CD4-positive, alpha-beta memory T cell (primary cell): ENCODE results near the gene GLYR1. TPM values are rescaled to one million over a fixed set of nuclear protein-coding genes. Genes with fewer than 3 reads are reported as not detected.

ENCODE experiments used
- CTCF ChIA-PET: fragments of 350-600 bp; sonication (Branson Sonifier 250); formaldehyde crosslinking; loops from one replicate; lab custom pipeline; 2021; ENCODE audit warnings: inconsistent platforms; ENCODE audit not compliant: partially characterized antibody; lab: Charles Lee
- POLR2A ChIA-PET: fragments of 350-600 bp; sonication (Branson Sonifier 250); formaldehyde crosslinking; loops from one replicate; lab custom pipeline; 2021; ENCODE audit not compliant: partially characterized antibody; lab: Charles Lee
- DNase-seq, 5 donors: peaks; one replicate each; pipeline versions ENCODE4 v3.0.0 to v3.0.0-alpha.2; 2020 to 2022; ENCODE audit warnings: mixed read lengths in 1 of 5
- H3K27ac ChIP-seq: one replicate; pipeline ENCODE4 v1.7.0; 2013; ENCODE audit warnings: low read depth, low read length
- H3K27me3 ChIP-seq: 2 replicates; pipeline ENCODE4 v1.7.0; 2013; ENCODE audit warnings: mild to moderate bottlenecking, low read length, moderate library complexity; ENCODE audit not compliant: insufficient read depth
- H3K36me3 ChIP-seq: 2 replicates; pipeline ENCODE4 v1.7.0; 2013; ENCODE audit warnings: mild to moderate bottlenecking, low read length, moderate library complexity; ENCODE audit not compliant: insufficient read depth
- H3K4me1 ChIP-seq: 2 replicates; pipeline ENCODE4 v1.7.0; 2013; ENCODE audit warnings: mild to moderate bottlenecking, low read length, moderate library complexity; ENCODE audit not compliant: insufficient read depth
- H3K4me3 ChIP-seq, 2 donors: one replicate each; pipeline ENCODE4 v1.7.0; 2013; ENCODE audit warnings: low read length in 2 of 2, mild to moderate bottlenecking in 1 of 2
- H3K9me3 ChIP-seq, 2 donors: one replicate each; pipeline ENCODE4 v1.7.0; 2013; ENCODE audit warnings: low read length in 2 of 2, control low read depth in 1 of 2; ENCODE audit not compliant: control insufficient read depth in 1 of 2
- H3K27ac Mint-ChIP-seq, 7 donors: one replicate each; pipeline ENCODE4 v1.8.0; 2020 to 2021; ENCODE audit warnings: mixed read lengths in 7 of 7, mild to moderate bottlenecking in 6 of 7, inconsistent platforms in 3 of 7, moderate library complexity in 3 of 7
- H3K27me3 Mint-ChIP-seq, 2 donors: one replicate each; pipeline ENCODE4 v1.8.0; 2020 to 2021; ENCODE audit warnings: mixed read lengths in 2 of 2
- H3K36me3 Mint-ChIP-seq, 2 donors: one replicate each; pipeline ENCODE4 v1.8.0; 2020 to 2021; ENCODE audit warnings: mixed read lengths in 2 of 2, inconsistent platforms in 1 of 2, mild to moderate bottlenecking in 1 of 2
- H3K4me1 Mint-ChIP-seq, 4 donors: one replicate each; pipeline ENCODE4 v1.8.0; 2020 to 2021; ENCODE audit warnings: mixed read lengths in 4 of 4, mild to moderate bottlenecking in 1 of 4
- H3K4me3 Mint-ChIP-seq, 8 donors: one replicate each; pipeline ENCODE4 v1.8.0; 2020 to 2021; ENCODE audit warnings: mixed read lengths in 8 of 8, mild to moderate bottlenecking in 7 of 8, moderate library complexity in 6 of 8, inconsistent platforms in 3 of 8
- H3K9me3 Mint-ChIP-seq, 8 donors: one replicate each; pipeline ENCODE4 v1.8.0; 2020 to 2021; ENCODE audit warnings: mixed read lengths in 8 of 8, mild to moderate bottlenecking in 5 of 8, inconsistent platforms in 3 of 8, moderate library complexity in 1 of 8
- intact Hi-C: fragments of 100-400 bp; cut with micrococcal nuclease; formaldehyde crosslinking; loops from one replicate; pipeline ENCODE4 v1.15.1; 2023
- polyA plus RNA-seq, 2 donors: library from polyadenylated mRNA; unstranded; fragments of 300-500 nt; fragmentation: Illumina TruSeq; gene quantifications; one replicate each; pipeline ENCODE4 v1.2.3, GENCODE V29; 2021
- total RNA-seq, 2 experiments: library from RNA; stranded (reverse); gene quantifications; one replicate each; pipeline ENCODE4 v1.2.3, GENCODE V29; 2021

Gene GLYR1
- total and polyA plus RNA-seq, 4 experiments from 2014 or later = 22.8 to 121 (median 81.0) TPM

DNA sequence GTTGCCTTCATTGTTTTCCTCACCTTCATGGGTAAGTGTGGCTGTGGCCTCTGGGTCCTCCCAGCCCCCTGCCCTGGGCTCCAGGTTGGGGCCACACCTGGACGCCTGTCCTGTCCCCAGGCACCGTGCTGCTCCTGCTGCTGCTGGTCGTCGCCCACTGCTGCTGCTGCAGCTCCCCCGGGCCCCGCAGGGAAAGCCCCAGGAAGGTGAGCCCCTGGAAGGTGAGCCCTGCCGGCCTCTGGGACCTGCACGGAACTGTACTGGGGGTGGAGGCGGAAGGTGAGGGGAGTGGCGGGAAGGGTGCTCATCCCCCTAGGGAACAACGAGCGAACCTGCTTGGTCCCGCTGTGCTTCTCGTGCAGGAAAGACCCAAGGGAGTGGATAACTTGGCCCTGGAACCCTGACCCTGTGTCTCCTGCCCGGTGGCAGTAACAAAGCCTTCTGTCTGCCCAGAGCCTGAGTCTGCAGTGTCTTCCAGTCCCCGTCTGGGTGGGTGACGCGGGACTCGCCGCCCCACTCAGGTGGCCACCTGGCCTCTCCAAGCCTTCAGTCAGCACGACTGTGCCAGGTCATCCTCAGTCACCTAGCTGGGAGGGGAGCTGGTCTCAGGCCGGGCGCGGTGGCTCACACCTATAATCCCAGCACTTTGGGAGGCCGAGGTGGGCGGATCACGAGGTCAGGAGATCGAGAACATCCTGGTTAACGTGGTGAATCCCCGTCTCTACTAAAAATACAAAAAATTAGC is 51.1 kb downstream of the GLYR1 start:
- Histone ChIP-seq H3K4me3 (no peak overlapping the region), H3K9me3 (no peaks in the 10 kb centered on the region), H3K27me3 (no peaks in the 10 kb centered on the region), H3K4me1 (no peaks in the 10 kb centered on the region), H3K27ac (no peak overlapping the region), H3K36me3 (no peaks in the 10 kb centered on the region)
- Mint-ChIP-seq H3K27me3 (peaks cover 0 to 2% of the 10 kb centered on the region in 2 donors), H3K9me3 (no peaks in the 10 kb centered on the region), H3K4me3 (no peak overlapping the region), H3K36me3 (peaks cover 0 to 1% of the 10 kb centered on the region in 2 donors), H3K27ac (no peak overlapping the region), H3K4me1 (peaks cover 0 to 8% (median 4%) of the 10 kb centered on the region in 4 donors)
- POLR2A ChIA-PET = no interaction called here
- DNase-seq = no peak
- intact Hi-C loops = no loop called here
- CTCF ChIA-PET = no interaction called here

GRCh38 chr16:4795181-4795827 is 51.8 kb downstream of the GLYR1 start, which contains the start of gene SMIM22:
Gene SMIM22, plus strand, starts transcription at chr16:4795369. Its CDS starts 366 bp downstream, at chr16:4795735.
- H3K36me3 Mint-ChIP-seq = no peaks in the 10 kb centered on the region
- H3K4me3 Mint-ChIP-seq = no peak within 1 kb of the TSS
- peaks cover 0 to 1% (median 0%) of the 10 kb centered on the region in 4 donors for H3K4me1 Mint-ChIP-seq
- DNase-seq = no peak
- POLR2A ChIA-PET = no interaction called here
- CTCF ChIA-PET = no interaction called here
- no peak within 1 kb of the TSS for H3K27ac Mint-ChIP-seq
- Histone ChIP-seq H3K4me3 (no peak within 1 kb of the TSS), H3K27ac (no peak within 1 kb of the TSS), H3K9me3 (no peaks in the 10 kb centered on the region), H3K36me3 (no peaks in the 10 kb centered on the region), H3K27me3 (no peaks in the 10 kb centered on the region), H3K4me1 (no peaks in the 10 kb centered on the region)
- H3K27me3 Mint-ChIP-seq = peaks cover 0 to 2% of the 10 kb centered on the region in 2 donors
- no peaks in the 10 kb centered on the region for H3K9me3 Mint-ChIP-seq
- intact Hi-C loops = no loop called here

GRCh38 chr16:4792951-4793513 is 54.1 kb downstream of the GLYR1 start:
- POLR2A ChIA-PET = no interaction called here
- CTCF ChIA-PET = no interaction called here
- H3K27me3 Mint-ChIP-seq = peaks cover 0 to 2% of the 10 kb centered on the region in 2 donors

DNA sequence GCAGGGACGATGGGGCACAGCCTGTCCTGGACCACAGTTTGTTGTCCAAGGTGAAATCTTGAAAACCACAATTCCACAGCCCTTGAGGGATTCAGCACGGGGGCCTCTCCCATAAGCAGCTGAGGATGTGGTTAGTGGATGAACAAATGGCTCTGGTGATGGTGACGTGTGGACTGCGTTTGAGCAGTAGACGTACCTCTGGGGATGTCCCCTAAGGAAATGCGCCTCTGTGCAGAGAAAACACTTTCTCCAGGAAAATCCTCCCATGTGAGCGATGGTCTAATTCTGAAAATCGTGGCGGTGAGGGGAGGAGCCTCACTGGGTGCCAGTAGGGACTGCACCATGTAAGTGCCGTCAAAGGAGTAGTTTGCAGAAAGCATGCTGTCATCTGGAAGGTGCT is 56.2 kb downstream of the GLYR1 start:
- no peaks in the 10 kb centered on the region for H3K27me3 ChIP-seq
- H3K4me3 Mint-ChIP-seq = peak overlapping the region in 1 of 8 donors; percentile 43
- CTCF ChIA-PET = no interaction called here
- intact Hi-C loops = no loop called here
- no peak overlapping the region for H3K4me3 ChIP-seq
- no peaks in the 10 kb centered on the region for H3K4me1 Mint-ChIP-seq
- H3K27ac ChIP-seq = no peak overlapping the region
- no peaks in the 10 kb centered on the region for H3K9me3 Mint-ChIP-seq
- H3K36me3 ChIP-seq = no peaks in the 10 kb centered on the region
- H3K27ac Mint-ChIP-seq = no peak overlapping the region
- H3K36me3 Mint-ChIP-seq = no peaks in the 10 kb centered on the region
- POLR2A ChIA-PET = no interaction called here
- no peak for DNase-seq
- no peaks in the 10 kb centered on the region for H3K4me1 ChIP-seq
- H3K27me3 Mint-ChIP-seq = peaks cover 0 to 2% of the 10 kb centered on the region in 2 donors
- H3K9me3 ChIP-seq = no peaks in the 10 kb centered on the region

More at GRCh38 chr16:4792951-4793513, 54.1 kb downstream of the GLYR1 start:
- H3K27me3 ChIP-seq = no peaks in the 10 kb centered on the region
- no peak overlapping the region for H3K4me3 ChIP-seq
- no peaks in the 10 kb centered on the region for H3K4me1 ChIP-seq
- Mint-ChIP-seq H3K9me3 (no peaks in the 10 kb centered on the region), H3K36me3 (no peaks in the 10 kb centered on the region), H3K4me1 (no peaks in the 10 kb centered on the region), H3K27ac (no peak overlapping the region), H3K4me3 (no peak overlapping the region)
- no peaks in the 10 kb centered on the region for H3K36me3 ChIP-seq
- H3K27ac ChIP-seq = no peak overlapping the region
- no peaks in the 10 kb centered on the region for H3K9me3 ChIP-seq
- intact Hi-C loops = no loop called here
- no peak for DNase-seq

- CTCF ChIA-PET = no interaction called here
Measured at GRCh38 chr16:4790261-4790660, 56.8 kb downstream of the GLYR1 start.

GRCh38 chr16:4788910-4789309 is 58.2 kb downstream of the GLYR1 start:
- Mint-ChIP-seq H3K4me3 (no peak overlapping the region), H3K27me3 (peaks cover 0 to 2% of the 10 kb centered on the region in 2 donors), H3K4me1 (no peaks in the 10 kb centered on the region), H3K36me3 (no peaks in the 10 kb centered on the region), H3K9me3 (no peaks in the 10 kb centered on the region), H3K27ac (peak overlapping the region in 2 of 7 donors; percentile 42 to 46)
- intact Hi-C loops = no loop called here
- no peak for DNase-seq
- Histone ChIP-seq H3K27ac (no peak overlapping the region), H3K9me3 (no peaks in the 10 kb centered on the region), H3K4me3 (no peak overlapping the region), H3K4me1 (no peaks in the 10 kb centered on the region), H3K27me3 (no peaks in the 10 kb centered on the region), H3K36me3 (no peaks in the 10 kb centered on the region)
- CTCF ChIA-PET = no interaction called here
- POLR2A ChIA-PET = no interaction called here

More at GRCh38 chr16:4790261-4790660, 56.8 kb downstream of the GLYR1 start:
- no peaks in the 10 kb centered on the region for H3K9me3 ChIP-seq
- H3K27me3 ChIP-seq = no peaks in the 10 kb centered on the region
- H3K36me3 ChIP-seq = no peaks in the 10 kb centered on the region
- no peak overlapping the region for H3K4me3 Mint-ChIP-seq
- DNase-seq = no peak
- H3K4me3 ChIP-seq = no peak overlapping the region
- no peak overlapping the region for H3K27ac ChIP-seq
- H3K4me1 Mint-ChIP-seq = no peaks in the 10 kb centered on the region
- H3K4me1 ChIP-seq = no peaks in the 10 kb centered on the region
- H3K9me3 Mint-ChIP-seq = no peaks in the 10 kb centered on the region
- POLR2A ChIA-PET = no interaction called here
- intact Hi-C loops = no loop called here
- H3K27ac Mint-ChIP-seq = no peak overlapping the region
- H3K27me3 Mint-ChIP-seq = peaks cover 0 to 2% of the 10 kb centered on the region in 2 donors
- no peaks in the 10 kb centered on the region for H3K36me3 Mint-ChIP-seq

GRCh38 chr16:4788489-4788889 is 58.6 kb downstream of the GLYR1 start:
- H3K27me3 ChIP-seq = no peaks in the 10 kb centered on the region
- H3K4me3 ChIP-seq = no peak overlapping the region
- no peak for DNase-seq
- POLR2A ChIA-PET = no interaction called here
- no peaks in the 10 kb centered on the region for H3K9me3 ChIP-seq
- CTCF ChIA-PET = no interaction called here
- H3K27ac ChIP-seq = no peak overlapping the region
- no peaks in the 10 kb centered on the region for H3K36me3 ChIP-seq
- Mint-ChIP-seq H3K4me3 (no peak overlapping the region), H3K27me3 (peaks cover 0 to 2% of the 10 kb centered on the region in 2 donors), H3K9me3 (no peaks in the 10 kb centered on the region), H3K4me1 (no peaks in the 10 kb centered on the region), H3K36me3 (no peaks in the 10 kb centered on the region), H3K27ac (peak overlapping the region in 1 of 7 donors; percentile 42)
- intact Hi-C loops = no loop called here
- no peaks in the 10 kb centered on the region for H3K4me1 ChIP-seq
